Suppressor macrophage treated with lipopolysaccharide for 1 hour (primary cell): ENCODE results near the gene RAB11FIP4.

ENCODE experiments used
- DNase-seq, 3 donors: peaks; one replicate each; pipeline ENCODE4 v3.0.0-alpha.2; 2020 to 2022

The RAB11FIP4 gene

DNA sequence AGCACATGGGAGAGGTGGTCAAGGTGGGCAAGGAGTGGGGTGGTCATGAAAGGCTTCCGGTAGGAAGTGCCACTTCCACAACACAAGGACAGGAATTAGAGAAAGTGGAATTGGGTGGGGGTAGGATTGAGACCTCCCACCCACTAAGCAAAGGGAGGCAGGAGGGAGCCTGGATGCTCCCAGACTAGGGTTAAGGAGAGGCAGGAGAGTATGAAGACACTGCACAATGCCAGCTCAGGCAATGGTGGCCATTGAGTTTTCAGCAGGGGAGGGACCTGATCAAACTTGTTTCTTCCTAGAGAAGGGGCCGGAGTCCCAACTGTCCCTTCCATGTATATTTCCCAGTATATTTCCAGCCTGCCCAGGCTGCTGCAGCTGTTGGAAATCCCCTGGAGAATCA, 3.1 kb upstream of the RAB11FIP4 start:
- DNase-seq = no peak

DNA sequence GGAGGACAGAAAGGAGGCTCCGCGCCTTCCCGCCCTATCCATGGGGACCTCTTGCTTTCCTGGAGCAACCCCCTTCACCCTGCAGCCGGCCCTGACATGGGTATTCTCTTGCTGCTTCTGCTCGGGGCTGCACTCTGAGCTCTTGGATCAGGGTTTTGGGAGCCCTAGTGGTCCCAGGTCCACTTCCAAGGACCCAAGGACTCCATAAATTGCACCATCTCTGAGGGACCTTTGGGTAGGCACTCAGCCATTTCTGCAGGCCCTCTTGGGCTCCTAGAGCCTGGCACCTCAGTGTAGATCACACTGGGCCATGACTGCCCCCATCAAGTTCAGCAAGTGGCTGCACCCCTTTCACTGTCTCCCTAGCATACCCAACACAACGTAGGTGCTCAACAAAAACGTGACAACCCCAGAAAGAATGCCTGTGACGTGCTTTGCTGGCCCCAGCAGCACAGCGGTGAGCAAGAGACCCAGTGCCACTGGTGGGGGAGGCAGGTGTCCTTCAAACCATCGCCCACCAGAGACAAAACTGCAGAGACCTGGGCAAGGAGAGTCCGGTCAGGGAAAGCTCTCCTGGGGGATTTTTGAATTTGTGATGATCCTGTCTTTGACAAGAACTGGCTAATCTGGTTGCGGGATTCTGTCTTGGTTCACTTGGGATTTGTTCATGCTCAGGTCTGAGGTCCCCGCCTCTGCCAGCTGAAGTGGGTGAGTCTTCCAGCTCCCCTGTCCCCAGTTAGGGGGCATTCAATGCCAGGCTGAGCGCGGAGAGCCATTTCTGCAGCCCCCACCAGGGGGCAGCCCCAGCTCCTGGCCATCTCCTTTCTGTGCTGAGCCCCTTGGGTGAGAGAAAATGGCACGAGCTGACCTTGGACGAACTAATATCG, 2.5 kb upstream of the RAB11FIP4 start:
- peak; percentile 38 to 63 (median 52) for DNase-seq

DNA sequence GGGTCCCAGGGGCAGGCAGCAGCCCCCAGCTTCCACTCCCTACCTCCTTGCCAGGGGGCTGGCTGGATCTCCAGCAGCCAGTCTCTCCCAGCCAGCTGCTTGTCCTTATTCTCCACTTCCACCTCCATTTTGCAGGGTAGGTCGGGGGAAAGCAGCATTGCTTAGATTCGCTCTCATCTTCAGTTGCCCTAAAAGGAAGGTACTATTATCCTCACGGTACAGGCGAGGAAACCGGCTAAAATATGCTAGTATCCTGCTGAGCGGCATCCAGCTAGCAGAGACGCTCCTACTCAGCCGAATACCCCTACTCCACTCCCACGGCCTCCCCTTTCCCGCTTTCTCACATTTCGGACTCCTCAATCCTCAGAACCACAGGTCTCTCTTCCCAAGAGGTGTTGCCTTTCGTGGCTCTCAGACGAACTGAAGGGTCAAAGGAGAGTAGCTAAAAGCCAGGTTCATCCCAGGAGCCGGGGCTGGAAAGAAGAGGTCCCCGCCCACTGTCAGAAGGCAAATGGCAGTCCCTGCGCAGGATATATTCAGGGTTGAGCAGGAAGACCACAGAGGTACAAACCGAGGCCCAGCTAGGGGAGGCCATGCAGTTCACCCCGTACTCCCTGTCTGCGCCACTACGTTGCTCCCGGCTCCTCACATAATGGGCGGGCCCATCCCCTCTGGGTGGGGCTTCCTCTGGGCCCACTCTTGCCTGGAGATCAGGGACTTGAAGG, 1.7 kb upstream of the RAB11FIP4 start:
- DNase-seq = no peak

DNA sequence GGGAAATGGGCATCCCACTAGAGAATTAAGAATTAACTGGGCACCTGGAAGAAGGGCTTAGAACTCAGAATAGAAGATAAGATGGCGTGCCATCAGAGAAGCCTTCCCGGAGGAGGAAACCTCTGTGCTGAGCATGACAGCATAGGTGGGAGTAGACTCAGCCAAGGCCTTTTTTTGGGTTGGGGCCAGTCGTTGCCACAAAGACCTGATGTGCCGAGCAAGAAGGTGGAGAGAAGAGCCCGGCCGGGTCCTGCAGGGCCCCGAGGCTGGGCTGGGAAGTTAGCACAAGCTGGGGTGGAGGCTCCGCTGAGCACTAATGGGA, 1.1 kb upstream of the RAB11FIP4 start:
- DNase-seq = no peak

DNA sequence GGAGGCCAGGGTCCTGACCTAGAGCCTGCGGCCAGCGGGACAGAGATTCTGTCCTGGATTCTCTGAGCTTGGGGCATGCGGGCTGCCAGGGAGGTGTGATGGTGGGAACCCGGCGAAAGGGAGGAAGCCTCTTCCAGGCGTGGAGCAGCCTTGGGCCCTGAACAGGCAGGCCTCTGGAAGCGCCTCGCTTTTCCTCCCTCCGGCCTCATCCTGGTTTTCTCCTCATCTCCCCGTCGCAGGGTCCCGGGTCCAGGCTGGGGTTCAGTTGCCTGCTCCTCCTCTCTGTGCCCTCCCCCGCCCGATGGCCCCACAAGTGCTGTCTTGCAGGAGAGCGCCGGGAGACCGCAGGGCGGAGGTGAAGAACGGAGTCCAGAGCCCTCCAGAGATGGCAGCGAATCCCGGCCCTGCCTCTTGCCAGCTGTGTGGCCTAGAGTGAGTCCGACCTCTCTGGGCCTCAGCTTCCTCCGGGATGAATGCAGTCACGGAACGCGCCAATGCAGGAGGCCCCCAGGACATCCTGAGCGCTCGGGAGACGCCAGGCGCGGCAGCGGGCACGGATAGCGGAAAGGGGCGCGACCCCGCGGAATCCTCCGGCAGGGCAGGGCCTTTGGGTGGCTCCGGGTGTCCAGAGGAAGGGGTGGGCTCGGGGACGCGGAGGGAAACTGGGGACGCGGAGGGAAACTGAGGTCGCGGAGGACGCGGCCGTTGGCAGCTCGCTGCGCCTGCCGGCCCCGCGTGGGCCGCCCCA, 553 bp upstream of the RAB11FIP4 start:
- no peak for DNase-seq

DNA sequence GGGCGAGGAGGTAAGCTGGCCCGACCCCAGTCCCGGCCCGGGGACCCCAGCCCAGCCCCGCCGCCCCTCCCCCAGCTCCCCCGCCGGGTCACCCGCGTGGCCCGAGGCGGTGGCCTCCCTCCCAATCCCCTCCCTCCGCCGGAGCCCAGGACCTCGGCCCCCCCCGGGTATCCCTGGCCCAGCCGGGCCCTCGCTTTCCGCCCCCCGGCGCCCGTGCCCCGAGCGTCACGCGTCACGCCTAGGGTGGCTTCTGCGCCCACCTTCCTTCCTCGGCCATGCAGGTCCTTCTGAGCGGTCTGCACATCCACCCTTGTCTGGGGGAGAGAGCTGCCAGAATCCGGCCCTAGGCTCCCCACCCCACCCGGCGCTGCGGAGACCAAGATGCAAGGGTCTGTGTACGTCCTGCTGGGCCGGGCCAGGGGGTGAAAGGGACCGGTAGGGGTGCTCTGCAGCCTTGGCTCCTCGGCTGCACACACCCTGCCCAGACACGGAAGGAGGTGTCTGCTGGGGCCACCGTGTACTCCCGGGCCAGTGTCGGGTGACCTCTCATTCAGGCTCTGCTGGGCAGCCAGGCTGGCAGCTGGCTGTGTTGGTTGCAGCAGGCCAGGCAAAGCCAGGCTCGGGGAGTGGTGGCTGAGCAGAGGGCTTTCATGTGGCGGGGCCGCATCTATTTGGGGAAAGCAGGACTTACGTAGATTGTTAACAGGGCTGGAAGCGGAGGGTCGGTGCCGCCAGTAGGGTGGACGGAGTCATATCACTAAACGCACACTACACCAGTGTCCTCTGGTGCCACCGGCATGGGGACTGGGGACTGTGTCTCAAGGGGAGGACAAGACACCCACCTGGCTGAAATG, 754 bp downstream of the RAB11FIP4 start:
- DNase-seq = no peak

DNA sequence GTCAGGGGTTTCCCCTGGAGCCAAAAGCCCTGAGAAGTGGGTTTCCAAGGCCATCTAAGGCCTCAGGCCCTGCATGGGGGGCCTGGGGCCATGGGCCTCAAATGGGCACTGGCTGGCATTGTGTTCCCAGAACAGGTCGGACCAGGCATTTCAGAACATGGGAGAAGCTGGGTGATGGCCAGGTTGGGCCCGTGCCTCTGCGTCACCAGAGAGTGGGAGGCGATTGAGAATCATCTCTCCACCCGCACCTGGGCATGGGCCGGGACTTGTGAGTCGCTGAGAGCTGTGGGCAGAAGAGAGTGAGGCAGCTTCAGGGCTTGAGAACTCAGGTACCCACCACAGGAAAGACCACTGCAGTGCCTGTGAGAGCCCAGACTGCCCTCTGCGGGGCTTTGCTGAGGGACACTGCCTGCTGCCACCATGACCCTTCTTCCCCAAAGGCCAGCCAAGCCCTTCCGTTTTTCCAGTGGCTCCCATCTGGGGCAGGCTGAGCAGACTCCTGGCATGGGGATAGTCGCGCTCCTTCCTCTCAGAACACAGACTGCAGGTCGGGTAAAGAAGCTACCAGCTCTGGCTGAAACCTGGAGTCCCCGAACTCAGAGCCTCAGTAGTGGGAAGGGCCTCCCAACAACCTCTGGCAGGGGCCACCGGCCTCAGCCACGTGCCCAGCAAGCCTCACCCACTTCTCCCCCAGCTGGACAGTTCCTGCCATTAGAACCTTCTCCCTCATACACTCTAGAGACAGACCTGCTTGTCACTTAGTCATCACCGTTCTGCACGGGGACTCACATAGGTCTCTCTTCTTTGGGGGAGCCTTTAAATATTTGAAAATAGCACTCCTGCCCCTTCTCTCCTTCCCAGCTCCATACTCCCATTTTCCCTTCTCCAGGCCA, 1.6 kb downstream of the RAB11FIP4 start:
- no peak for DNase-seq

DNA sequence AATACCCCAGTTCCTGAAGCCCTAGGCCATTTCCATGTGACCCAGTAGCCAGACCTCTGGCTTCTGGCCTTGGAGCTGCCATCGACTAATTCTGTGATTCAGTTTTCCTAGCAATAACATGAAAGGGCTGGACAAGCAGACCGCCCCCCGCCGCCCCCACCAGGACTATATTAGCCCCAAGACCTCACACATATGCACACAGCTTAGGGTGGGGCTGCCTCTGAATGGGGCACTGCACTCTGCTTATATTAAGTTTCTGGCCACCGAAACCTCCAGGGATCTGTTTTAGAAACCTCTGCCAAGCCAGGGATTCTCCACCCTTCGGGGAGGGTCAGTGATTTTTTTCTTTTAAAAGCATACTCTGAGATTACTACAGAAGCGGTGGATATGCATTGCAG, 2.3 kb downstream of the RAB11FIP4 start:
- DNase-seq = no peak

DNA sequence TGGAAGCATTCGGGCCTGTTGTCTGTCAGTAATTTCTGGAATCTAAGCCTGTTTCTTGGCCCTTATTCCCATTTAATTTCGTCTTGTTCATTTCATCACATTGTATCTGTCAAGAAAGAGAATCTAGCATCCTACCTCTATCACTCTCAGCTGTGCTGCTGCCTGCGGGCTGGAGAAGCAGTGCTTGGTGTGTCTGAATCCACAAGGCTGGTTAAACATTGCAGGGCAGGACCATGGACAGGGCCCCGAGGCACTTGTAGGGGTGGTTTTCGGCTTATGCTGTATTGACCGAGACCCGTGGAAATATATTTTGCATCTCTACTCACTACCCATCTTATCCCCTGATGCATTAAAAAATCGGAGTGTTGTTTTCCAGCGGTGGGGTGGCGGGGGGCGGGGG, 3.1 kb downstream of the RAB11FIP4 start:
- peak; percentile 50 to 82 (median 68) for DNase-seq

DNA sequence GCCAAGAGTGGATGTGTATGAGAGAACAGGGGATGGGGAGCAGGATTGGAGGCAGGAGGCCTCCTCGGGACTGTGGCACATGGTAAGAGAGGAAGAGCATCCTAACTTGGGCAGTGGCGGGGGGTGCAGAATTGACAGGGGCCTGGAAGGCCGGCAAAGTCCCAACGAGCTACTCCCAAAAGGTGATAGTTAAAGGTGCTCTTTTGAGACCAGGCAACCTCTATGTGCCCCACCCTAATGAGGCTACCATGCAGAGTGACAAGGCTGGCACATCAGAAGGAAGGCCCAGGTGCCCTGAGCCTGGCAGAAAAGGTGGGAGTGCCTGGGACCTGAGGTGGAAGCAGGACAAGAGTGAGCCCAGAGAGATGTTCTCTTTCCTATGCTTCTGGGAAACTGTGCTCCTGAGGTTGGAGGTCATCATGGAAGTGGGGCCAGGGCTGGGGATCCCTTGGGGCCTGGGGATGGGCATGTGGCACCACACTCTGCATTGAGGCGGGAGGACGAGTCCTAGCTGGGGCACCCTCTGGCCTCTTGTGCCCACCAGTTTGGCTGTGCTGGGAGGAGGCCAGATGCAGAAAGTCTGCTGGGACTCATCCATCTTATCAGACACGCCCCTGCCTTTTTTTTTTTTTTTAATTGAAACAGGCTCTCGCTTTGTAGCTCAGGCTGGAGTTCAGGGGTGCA, 5.9 kb downstream of the RAB11FIP4 start:
- DNase-seq = no peak

DNA sequence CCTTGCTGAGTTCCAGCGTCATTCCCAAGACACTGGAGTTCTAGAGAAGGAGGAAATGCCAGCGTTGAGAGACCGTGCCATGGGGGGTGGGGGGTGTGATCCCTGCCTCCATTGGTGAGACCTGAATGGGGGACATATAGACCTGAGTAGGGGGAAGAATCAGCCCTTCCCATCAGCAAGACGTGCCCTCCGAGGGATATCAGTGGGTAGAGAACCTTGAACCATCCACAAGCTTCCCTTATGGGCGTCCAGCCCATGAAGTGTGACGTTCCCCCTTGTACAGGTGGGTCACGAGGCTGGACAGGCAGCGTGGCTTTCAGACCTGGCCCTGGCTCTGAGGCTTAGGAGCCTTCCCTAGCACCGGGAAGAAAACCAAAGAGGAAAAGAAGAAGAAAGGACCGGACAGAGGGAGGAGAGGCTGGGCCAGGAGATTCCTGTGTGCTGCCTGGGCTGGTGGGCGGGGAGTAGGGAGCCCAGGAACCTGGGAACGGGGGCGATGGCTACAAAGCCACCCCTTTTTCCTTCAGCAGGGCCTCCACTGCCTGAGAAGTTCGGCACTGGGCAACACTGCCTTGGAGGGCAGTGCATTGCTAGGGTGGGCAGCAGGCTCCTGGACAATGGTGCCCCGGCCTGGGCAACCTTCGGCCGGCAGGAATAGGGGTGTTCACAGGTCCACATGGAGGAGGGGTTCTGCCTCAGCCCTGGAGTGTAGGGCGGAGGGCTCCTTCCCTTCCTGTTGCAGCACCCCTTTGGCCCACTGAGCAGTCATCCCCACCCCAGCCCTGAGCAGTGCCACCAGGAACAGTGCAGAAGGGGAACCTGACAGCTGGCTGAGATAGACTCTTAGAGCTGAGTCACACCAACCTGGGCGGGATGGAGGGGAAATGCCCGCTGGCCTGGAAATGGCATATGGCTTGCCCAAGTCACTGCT, 7.2 kb downstream of the RAB11FIP4 start:
- DNase-seq = peak; percentile 60 to 66 (median 64)

DNA sequence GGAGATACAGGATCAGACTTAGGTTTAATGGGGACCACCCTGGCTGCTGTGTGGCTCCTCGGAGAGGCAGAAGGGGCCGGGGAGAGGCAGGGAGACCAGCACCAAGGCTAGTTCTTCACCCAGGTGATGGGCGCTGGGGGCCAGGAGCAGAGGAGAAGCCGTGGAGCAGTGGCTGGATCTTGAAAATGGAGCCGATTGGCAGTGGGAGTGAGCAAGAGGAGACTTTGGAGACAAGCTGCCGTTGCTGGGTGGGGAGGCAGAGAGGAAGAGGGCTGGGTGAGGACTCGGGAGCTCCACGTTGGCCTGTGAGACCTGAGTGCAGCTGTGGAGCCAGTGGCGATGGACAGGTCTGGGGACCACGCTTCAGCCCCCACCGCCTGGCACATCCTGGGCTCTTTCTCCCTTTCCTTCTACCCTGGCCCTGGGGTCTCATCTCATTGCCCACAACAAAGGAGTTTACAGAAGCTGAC, 9.0 kb downstream of the RAB11FIP4 start:
- no peak for DNase-seq

DNA sequence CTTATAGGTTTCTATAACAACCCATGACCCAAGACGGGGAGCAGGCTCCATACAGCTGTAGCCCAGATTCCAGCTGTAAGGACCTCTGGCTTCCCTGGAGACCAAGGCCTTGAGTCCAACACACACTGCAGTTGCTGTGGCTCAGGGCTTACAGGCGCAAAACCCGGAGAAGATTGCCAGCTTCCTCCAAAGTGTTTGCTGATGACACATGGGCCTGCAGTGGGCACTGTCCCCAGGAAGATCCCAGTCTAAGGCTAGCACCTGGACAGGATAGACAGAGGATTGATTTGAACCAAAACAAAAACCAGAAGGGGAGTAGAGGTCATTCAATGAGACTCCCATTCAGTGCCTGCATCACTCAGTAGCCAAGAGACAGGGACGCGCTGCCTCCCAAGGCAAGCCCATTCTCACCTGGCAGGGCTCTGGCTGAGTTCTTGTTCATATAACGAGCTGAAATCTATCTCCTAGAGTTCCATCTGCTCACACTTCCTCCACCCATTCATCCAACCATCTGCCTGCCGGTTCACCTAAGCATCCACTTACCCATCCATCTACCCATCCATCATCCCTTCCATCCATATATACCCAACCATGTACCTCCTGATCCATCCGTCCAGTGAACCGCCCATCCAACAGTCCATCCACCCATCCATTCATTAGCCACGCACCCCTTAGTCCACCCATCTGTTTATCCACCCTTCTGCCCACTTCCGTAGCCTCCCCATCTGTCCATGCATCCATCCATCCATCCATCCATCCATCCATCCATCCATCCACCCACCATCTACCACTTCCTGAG, 10.2 kb downstream of the RAB11FIP4 start:
- no peak for DNase-seq

DNA sequence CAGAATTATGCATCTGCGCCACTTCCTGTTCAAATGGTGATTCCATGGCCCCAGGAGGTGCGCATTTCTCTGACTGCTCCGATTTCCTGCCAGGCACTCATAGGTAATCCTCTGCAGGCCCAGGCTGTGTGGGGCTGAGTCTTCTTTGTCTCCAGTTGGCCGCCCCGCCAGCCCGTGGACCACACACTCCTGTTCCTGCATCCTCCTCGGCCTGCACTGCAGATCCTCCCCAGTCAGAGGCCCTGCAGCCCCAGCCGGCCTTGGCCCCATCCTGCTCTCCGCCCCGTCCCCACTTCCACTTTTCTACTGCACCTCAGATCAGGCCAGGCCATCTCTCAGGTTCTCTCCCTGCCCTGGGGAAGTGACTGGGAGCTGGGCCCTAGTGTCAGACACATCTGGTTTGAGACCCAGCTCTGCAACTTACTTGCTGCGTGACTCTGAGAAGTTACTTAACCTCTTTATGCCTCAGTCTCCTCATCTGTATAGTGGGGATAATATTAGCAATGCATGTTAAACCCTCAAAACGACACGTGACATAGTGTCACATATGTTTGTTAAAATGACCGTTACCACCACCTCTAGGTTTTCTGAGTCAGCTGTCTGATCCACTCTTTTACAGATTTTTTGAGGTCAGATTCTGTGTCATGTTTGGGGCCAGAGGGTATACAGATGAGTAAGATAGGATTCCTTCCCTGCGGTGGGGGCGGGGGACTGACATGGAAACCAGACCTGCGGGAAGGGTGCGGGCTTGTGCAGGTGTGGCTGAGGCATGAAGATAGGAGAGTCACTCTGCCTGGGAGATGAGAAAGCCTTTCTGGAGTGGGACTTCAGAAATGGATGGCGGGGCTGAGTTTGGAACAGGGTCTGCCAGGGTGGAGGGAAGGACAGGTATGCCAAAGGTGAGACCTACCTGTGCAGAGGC, 12.8 kb downstream of the RAB11FIP4 start:
- no peak for DNase-seq

DNA sequence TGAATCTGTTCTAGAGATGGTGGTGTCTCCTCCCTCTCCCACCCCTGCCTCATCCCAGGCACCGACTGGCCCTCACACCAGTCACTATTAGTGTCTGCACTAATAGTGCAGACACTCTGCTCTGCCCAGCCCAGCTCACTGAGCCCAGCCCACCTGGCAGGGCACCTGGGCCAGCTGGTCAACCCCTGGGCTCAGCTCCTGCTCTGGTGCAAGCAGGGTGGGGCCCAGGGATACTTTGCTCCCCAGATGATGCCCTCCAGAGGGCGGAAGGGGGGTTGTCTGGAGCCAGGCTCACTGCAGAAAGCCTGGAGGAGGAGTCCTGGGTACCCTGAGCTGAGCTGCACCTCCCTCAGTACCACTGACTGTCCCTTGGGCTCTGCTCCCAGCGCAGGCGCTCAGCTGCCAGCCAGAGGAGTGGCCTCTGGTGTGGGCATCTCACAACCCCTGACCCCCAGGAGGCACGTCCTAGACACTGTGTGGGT, 14.5 kb downstream of the RAB11FIP4 start:
- DNase-seq = no peak

DNA sequence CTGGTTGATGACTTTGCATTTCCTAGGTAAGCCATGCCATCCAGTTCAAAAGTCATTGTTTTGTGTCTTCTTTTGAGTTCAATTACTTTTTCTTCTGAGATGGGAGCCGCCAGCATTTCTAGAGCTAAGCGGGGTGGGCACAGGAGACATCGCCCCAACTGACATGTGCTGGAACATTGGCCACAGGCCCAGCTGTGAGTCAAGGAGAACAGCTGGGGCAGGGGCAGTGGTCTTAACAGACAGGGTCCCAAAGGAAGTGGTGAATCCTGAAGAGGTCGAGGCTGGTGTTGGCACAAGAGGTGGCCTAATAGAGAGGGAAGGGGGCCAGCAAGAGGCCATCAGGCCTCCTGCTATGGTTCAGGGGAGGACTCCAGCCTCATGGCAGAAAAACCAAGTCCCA, 17.1 kb downstream of the RAB11FIP4 start:
- no peak for DNase-seq

DNA sequence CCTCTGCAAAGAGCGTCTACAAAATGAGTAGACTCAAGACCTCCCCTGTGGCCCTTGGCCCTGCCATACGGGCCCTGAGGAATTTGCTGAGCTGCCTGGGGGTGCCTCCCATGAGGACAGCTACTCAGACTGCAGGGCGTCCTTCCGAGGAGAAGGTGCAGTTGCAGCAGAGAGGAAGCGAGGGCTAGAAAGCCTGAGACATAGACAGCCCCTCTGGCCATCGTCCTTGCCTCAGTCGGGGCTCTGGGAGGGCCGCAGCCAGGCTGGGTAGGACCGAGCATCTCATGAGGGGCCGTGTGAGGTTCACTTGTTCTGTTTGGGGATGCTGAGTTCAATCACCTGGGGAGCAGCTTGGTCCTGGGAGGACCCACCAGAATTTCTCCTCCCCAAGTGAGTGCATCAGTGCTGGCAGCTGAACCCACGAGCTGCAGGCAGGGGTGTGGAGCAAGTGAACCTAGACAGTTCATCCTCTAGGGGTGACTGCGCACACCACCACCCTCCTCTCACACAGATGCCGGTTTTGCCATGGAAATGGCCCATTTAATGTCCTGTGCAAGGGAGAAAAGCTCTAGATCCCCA, 20.3 kb downstream of the RAB11FIP4 start:
- no peak for DNase-seq
